ENCODE data around the gene ZNF212. TPM values are rescaled to one million over a fixed set of nuclear protein-coding genes. Genes with fewer than 3 reads are reported as not detected.
A peak's percentile ranks its signal among the peaks of the same experiment; 100 is the strongest.
"Not testable (repeated sequence)": the region's sequence is repeated elsewhere in the genome, so short reads cannot be mapped to it uniquely, and the experiment has no call there.

The ZNF212 gene
- total RNA-seq, 1 donor from 2014 or later, result 15.8 TPM

- peaks cover 31% of the 10 kb centered on the region for H3K27me3 Mint-ChIP-seq (ENCODE audit: low read depth)
- H3K27ac Mint-ChIP-seq (ENCODE audit: unreplicated experiment), result no peak overlapping the region
- no peak for DNase-seq (ENCODE audit: low read depth, low spot score)
- H3K9me3 Mint-ChIP-seq, result no peaks in the 10 kb centered on the region
- H3K4me1 Mint-ChIP-seq, result no peaks in the 10 kb centered on the region
- no peak for TF ChIP-seq CTCF (conservative IDR thresholded peaks at IDR 0.05)
- no peak overlapping the region for H3K4me3 Mint-ChIP-seq
- H3K36me3 Mint-ChIP-seq (ENCODE audit: low read depth), result peaks cover 4% of the 10 kb centered on the region
Measured at GRCh38 chr7:149228831-149229471, 10.5 kb upstream of the ZNF212 start.

- Mint-ChIP-seq H3K36me3 (ENCODE audit: low read depth) (peaks cover 4% of the 10 kb centered on the region), H3K27me3 (ENCODE audit: low read depth) (peaks cover 34% of the 10 kb centered on the region), H3K9me3 (no peaks in the 10 kb centered on the region), H3K4me3 (peak overlapping the region; percentile 36), H3K27ac (ENCODE audit: unreplicated experiment) (no peak overlapping the region), H3K4me1 (no peaks in the 10 kb centered on the region)
- no peak for TF ChIP-seq CTCF (conservative IDR thresholded peaks at IDR 0.05)
- no peak for DNase-seq (ENCODE audit: low read depth, low spot score)
Measured at GRCh38 chr7:149229526-149229925, 9.9 kb upstream of the ZNF212 start.

GRCh38 chr7:149232362-149232761 is 7.1 kb upstream of the ZNF212 start:
- Mint-ChIP-seq H3K27me3 (ENCODE audit: low read depth) (peaks cover 45% of the 10 kb centered on the region), H3K4me1 (no peaks in the 10 kb centered on the region), H3K27ac (ENCODE audit: unreplicated experiment) (no peak overlapping the region), H3K9me3 (no peaks in the 10 kb centered on the region), H3K4me3 (no peak overlapping the region), H3K36me3 (ENCODE audit: low read depth) (no peaks in the 10 kb centered on the region)
- DNase-seq (ENCODE audit: low read depth, low spot score), result no peak
- TF ChIP-seq CTCF (conservative IDR thresholded peaks at IDR 0.05), result no peak

GRCh38 chr7:149233655-149234204 is 5.7 kb upstream of the ZNF212 start:
- not testable (repeated sequence) for DNase-seq (ENCODE audit: low read depth, low spot score); H3K27ac Mint-ChIP-seq (ENCODE audit: unreplicated experiment); H3K9me3 Mint-ChIP-seq; H3K36me3 Mint-ChIP-seq (ENCODE audit: low read depth); H3K4me1 Mint-ChIP-seq
- H3K4me3 Mint-ChIP-seq, result peak overlapping the region; percentile 24
- peaks cover 56% of the 10 kb centered on the region for H3K27me3 Mint-ChIP-seq (ENCODE audit: low read depth)

- H3K36me3 Mint-ChIP-seq (ENCODE audit: low read depth), result peaks cover 5% of the 10 kb centered on the region
- H3K9me3 Mint-ChIP-seq, result no peaks in the 10 kb centered on the region
- peak overlapping the region; percentile 56 for H3K4me3 Mint-ChIP-seq
- no peak for TF ChIP-seq CTCF (conservative IDR thresholded peaks at IDR 0.05)
- H3K27me3 Mint-ChIP-seq (ENCODE audit: low read depth), result peaks cover 39% of the 10 kb centered on the region
- H3K27ac Mint-ChIP-seq (ENCODE audit: unreplicated experiment), result no peak overlapping the region
- H3K4me1 Mint-ChIP-seq, result peaks cover 11% of the 10 kb centered on the region
- DNase-seq (ENCODE audit: low read depth, low spot score), result no peak
Measured at GRCh38 chr7:149237502-149237901, 1.9 kb upstream of the ZNF212 start.

GRCh38 chr7:149238051-149238450 is 1.4 kb upstream of the ZNF212 start:
- no peak for TF ChIP-seq CTCF (conservative IDR thresholded peaks at IDR 0.05)
- peaks cover 2% of the 10 kb centered on the region for H3K9me3 Mint-ChIP-seq
- no peak overlapping the region for H3K27ac Mint-ChIP-seq (ENCODE audit: unreplicated experiment)
- peaks cover 11% of the 10 kb centered on the region for H3K4me1 Mint-ChIP-seq
- peaks cover 34% of the 10 kb centered on the region for H3K27me3 Mint-ChIP-seq (ENCODE audit: low read depth)
- no peak for DNase-seq (ENCODE audit: low read depth, low spot score)
- peak overlapping the region; percentile 58 for H3K4me3 Mint-ChIP-seq
- peaks cover 8% of the 10 kb centered on the region for H3K36me3 Mint-ChIP-seq (ENCODE audit: low read depth)
